ENCODE data around the gene FSTL4. TPM values are rescaled to one million over a fixed set of nuclear protein-coding genes. Genes with fewer than 3 reads are reported as not detected.

The FSTL4 gene
- polyA plus RNA-seq, 3 donors from 2014 or later, result not detected

DNA sequence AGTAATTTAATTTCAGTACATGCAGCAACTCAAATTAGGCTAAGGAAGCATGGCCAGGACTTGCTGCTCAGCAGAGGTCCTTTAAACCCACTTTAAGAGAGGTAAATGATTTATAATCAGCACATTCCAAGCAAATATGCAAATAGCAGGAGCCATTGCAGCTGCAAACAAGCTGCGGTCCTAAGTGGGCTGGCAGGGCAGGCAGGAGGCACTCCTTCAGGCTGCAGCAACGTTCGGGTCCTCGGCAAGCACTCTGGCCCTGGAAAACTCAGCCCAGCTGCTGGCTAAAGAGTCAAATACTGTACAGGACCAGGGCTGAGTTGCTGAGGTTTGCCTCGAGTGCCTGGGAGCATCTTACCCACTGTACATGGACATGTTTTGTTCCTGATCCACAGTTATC is 126.9 kb downstream of the FSTL4 start:
- no peak overlapping the region for H3K27ac Mint-ChIP-seq
- H3K4me3 Mint-ChIP-seq, result no peak overlapping the region
- H3K36me3 Mint-ChIP-seq, result no peaks in the 10 kb centered on the region

DNA sequence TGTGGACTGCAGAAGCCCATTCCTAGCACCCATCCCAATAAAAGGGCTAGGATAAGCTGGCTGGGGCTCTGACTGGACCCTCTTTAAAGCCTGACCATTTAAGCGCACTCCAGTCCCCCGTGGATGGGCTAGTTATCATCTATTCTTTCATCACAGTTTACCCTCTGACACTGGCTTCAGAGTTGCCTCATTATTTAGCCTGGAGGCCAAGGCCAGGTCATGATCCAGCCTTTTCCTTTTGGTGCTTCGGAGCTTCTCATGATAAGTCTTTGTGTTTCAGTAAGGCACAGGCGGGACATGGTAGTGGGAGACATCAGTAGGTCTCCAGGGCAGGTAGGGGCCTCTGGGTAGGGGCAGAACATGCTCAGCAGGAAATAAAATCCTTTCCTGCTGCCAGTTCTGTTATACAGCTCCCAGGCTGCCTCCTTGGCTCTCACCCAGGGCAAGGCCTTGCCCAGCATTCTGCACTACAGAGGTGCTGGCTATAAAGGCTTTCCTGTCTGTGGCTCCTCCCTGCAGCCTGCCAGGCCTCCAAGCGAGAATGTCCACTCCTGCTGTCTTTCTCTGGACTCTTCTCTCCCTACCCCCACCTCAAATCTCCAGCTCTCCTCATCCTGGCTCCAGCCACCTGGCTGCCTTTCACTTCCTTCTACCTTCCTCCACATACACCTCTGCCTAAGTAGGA is 128.8 kb downstream of the FSTL4 start:
- Mint-ChIP-seq H3K27me3 (ENCODE audit: low read depth in 3 of 3) (peaks cover 0 to 7% (median 3%) of the 10 kb centered on the region in 3 donors), H3K4me1 (no peaks in the 10 kb centered on the region), H3K9me3 (no peaks in the 10 kb centered on the region), H3K4me3 (no peak overlapping the region), H3K27ac (no peak overlapping the region), H3K36me3 (peaks cover 0 to 3% (median 0%) of the 10 kb centered on the region in 3 donors)
- DNase-seq, result no peak

More for the DNA sequence above, 126.9 kb downstream of the FSTL4 start:
- Mint-ChIP-seq H3K27me3 (ENCODE audit: low read depth in 3 of 3) (peaks cover 0 to 7% (median 0%) of the 10 kb centered on the region in 3 donors), H3K9me3 (no peaks in the 10 kb centered on the region), H3K4me1 (no peaks in the 10 kb centered on the region)
- DNase-seq, result no peak

DNA sequence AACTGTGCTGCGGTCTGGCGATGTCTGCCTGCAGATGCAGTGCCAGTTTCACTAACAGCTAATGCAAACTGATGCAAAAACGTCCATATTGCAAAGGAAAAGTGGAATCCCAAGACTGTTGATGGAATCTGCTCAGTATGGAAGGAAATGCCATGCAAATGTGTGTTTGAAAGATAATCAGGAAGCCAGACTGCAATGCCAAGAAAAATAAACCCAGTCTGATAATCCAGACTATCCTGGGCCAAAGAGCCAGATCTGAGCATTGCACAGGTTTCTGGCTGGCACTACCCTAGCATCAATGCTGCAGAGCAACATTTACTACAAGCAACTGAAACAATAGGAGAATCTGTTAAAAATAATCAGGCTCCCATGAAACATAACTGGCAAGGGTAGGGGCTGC is 130.3 kb downstream of the FSTL4 start:
- H3K4me3 Mint-ChIP-seq, result no peak overlapping the region
- H3K4me1 Mint-ChIP-seq, result no peaks in the 10 kb centered on the region
- peaks cover 0 to 7% (median 3%) of the 10 kb centered on the region in 3 donors for H3K27me3 Mint-ChIP-seq (ENCODE audit: low read depth in 3 of 3)
- H3K36me3 Mint-ChIP-seq, result peaks cover 0 to 3% (median 0%) of the 10 kb centered on the region in 3 donors
- H3K9me3 Mint-ChIP-seq, result no peaks in the 10 kb centered on the region
- H3K27ac Mint-ChIP-seq, result no peak overlapping the region
- DNase-seq, result no peak

DNA sequence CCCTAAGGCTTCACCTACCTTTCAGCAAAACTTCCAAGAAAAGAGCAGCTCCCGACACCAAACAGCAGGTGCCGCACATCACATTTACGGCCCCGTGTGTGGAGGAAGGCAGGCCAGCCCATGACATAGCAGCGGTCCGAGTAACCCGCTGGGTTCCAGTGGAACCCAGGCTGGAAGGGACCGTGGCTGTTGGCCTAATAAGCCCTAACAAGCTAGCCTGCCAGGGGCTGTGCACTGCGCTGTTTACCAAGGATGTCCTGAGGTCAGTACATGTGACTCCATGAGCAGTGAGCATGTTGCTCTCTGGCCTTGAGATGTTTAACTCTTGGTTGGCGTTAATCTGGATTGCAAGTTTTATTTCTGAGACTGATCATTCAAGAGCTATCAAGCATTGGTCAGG is 131.5 kb downstream of the FSTL4 start:
- Mint-ChIP-seq H3K4me3 (no peak overlapping the region), H3K27ac (no peak overlapping the region), H3K4me1 (peaks cover 0 to 2% of the 10 kb centered on the region in 2 donors), H3K36me3 (peaks cover 0 to 3% (median 0%) of the 10 kb centered on the region in 3 donors), H3K27me3 (ENCODE audit: low read depth in 3 of 3) (peaks cover 0 to 8% (median 3%) of the 10 kb centered on the region in 3 donors), H3K9me3 (no peaks in the 10 kb centered on the region)
- DNase-seq, result no peak

DNA sequence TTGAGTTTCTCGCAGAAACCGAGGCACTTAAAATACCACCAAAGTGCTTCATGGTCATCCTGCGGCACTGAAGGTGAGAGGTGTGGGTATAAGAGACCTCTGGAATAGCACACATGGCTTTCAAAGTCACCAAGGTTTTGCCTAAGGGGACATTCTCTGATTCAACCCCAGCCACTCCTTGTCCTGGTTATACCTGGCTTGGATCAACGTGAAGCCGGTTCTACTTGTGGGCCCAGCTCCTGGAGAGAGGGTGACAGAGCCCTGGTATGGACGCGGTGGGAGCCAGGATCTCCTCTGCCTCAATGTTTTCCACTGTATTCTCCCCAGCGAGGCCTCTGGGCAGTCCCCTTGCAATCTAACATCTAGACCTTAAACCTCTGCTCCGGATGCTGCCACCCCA is 132.0 kb downstream of the FSTL4 start:
- Mint-ChIP-seq H3K36me3 (peaks cover 0 to 3% (median 0%) of the 10 kb centered on the region in 3 donors), H3K27ac (no peak overlapping the region), H3K27me3 (ENCODE audit: low read depth in 3 of 3) (peaks cover 0 to 10% (median 4%) of the 10 kb centered on the region in 3 donors), H3K9me3 (no peaks in the 10 kb centered on the region), H3K4me1 (peaks cover 0 to 7% of the 10 kb centered on the region in 2 donors), H3K4me3 (no peak overlapping the region)
- DNase-seq, result no peak

DNA sequence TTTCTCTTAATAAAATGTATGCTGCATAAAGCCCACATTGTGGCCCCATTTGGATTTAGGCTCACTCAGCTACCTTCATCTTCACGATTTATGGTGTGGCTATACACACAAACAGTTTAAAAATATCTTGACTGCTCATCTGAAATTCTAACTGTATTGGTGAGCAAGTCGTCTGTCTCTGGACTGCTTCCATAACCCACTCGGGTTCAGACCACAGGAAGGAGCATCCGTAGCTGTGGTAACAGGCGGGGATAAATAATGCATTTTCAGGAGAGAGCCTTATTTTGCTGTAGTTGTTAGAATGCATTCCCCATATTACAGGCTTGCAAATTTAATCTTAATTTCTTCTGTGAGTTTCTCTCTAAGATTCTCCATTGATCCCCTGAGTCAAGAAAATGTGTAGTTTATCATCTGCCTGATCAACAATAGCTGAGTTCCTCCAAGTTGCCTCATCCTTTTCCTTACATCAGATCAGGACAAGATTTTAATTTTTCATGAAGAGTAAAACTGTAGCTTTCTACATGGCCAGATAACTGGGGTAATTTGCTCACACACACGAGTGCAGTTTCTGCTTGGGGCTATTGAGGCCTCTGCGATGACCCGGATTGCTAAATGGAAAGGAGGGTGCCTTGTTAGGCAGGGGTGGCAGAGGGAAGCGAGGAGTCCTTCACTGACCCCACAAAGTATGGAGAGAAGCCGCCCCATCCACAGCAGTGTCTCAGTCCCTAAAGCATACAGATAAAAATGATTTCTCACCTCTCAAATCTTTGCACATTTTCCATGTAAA is 133.9 kb downstream of the FSTL4 start:
- DNase-seq, result no peak
- H3K27me3 Mint-ChIP-seq (ENCODE audit: low read depth in 3 of 3), result peaks cover 0 to 7% (median 4%) of the 10 kb centered on the region in 3 donors
- no peaks in the 10 kb centered on the region for H3K9me3 Mint-ChIP-seq

DNA sequence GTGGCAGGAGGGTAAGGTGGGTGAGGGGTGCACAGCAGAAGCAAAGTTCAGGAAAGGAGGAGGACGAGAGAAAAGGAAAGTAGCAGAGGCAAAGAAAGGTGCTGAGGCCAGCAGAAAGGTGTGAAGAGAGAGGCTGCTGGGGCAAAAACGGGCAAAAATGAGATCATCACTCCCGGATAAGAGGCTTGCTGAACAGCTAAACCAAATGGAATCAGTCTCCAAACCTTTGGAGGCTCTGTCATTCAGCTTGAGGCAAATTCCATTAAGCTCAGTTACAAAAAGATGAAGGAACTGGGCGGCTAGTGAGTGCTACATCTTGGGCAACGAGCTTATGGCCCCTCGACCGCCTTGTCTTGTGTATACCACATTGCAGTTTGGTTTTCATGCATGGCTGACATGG is 136.4 kb downstream of the FSTL4 start:
- Mint-ChIP-seq H3K36me3 (peaks cover 0 to 3% (median 0%) of the 10 kb centered on the region in 3 donors), H3K27me3 (ENCODE audit: low read depth in 3 of 3) (peaks cover 0 to 9% (median 4%) of the 10 kb centered on the region in 3 donors), H3K9me3 (no peaks in the 10 kb centered on the region), H3K4me1 (peaks cover 6 to 19% of the 10 kb centered on the region in 2 donors), H3K4me3 (no peak overlapping the region), H3K27ac (no peak overlapping the region)
- DNase-seq, result no peak

More for the DNA sequence above, 133.9 kb downstream of the FSTL4 start:
- no peak overlapping the region for H3K4me3 Mint-ChIP-seq
- H3K27ac Mint-ChIP-seq, result no peak overlapping the region
- peaks cover 6 to 19% of the 10 kb centered on the region in 2 donors for H3K4me1 Mint-ChIP-seq
- H3K36me3 Mint-ChIP-seq, result peaks cover 0 to 3% (median 0%) of the 10 kb centered on the region in 3 donors

DNA sequence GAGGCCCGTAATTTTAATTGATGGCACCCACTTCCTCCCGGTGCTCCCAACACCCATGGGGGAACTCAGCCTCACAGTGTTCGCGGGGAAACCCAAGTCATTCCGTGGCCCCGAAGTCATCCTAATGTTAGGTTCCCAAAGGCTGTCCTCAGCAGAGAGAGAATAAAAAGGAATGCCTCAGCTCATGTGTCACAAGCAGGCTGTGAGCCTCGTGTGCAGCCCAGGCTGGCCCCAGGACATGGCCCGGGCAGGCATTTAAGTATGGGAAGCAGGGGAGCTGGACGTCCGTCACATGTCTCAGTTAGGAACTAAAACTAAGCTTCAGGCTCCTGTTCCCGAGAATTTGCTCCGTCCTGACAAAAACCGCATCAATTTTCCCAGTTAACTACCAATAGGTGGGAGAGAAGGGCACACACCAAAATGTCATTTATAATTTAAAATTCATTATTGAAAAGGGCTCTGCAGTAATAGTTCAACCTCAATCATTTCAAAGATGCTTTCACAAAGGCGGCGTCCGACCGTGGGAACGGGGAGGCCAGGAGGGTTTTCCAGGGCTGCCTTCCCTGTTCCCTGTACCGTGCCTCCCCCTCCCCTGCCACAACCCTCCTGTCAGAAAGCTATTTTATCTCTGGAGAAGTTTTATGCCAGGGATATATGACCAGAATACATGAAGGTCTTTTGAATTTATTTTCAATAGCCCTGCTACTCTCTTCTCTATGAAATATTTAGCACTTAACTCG is 137.3 kb downstream of the FSTL4 start:
- peaks cover 0 to 6% (median 4%) of the 10 kb centered on the region in 3 donors for H3K27me3 Mint-ChIP-seq (ENCODE audit: low read depth in 3 of 3)

DNA sequence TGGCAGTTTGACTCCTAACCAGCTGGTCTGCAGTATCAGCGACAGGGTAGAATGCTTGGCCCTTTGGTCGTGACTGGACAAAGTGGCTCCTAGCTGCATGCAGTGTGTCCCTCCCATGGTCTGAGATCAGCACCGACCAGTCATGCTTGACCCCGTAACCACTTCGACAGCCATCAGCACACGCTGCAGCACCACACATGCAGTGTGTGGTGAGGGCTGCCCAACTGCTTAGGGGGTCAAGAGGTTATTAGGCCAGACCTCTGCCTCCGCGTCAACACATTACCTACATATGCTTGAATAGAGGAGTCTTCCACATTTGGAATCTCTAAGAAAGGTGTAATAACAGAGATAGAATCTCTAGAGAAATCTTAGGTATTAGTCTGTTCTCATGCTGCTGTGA is 139.1 kb downstream of the FSTL4 start:
- peaks cover 11 to 19% of the 10 kb centered on the region in 2 donors for H3K4me1 Mint-ChIP-seq
- DNase-seq, result no peak
- no peaks in the 10 kb centered on the region for H3K9me3 Mint-ChIP-seq
- H3K27ac Mint-ChIP-seq, result no peak overlapping the region
- H3K4me3 Mint-ChIP-seq, result no peak overlapping the region
- peaks cover 0 to 10% (median 1%) of the 10 kb centered on the region in 3 donors for H3K27me3 Mint-ChIP-seq (ENCODE audit: low read depth in 3 of 3)
- no peaks in the 10 kb centered on the region for H3K36me3 Mint-ChIP-seq

More for the DNA sequence above, 137.3 kb downstream of the FSTL4 start:
- Mint-ChIP-seq H3K27ac (peak overlapping the region in 1 of 6 donors; percentile 21), H3K36me3 (peaks cover 0 to 3% (median 0%) of the 10 kb centered on the region in 3 donors), H3K9me3 (no peaks in the 10 kb centered on the region), H3K4me1 (peaks cover 6 to 19% of the 10 kb centered on the region in 2 donors), H3K4me3 (peak overlapping the region in 3 of 5 donors; percentile 10 to 36 (median 15))
- no peak for DNase-seq

DNA sequence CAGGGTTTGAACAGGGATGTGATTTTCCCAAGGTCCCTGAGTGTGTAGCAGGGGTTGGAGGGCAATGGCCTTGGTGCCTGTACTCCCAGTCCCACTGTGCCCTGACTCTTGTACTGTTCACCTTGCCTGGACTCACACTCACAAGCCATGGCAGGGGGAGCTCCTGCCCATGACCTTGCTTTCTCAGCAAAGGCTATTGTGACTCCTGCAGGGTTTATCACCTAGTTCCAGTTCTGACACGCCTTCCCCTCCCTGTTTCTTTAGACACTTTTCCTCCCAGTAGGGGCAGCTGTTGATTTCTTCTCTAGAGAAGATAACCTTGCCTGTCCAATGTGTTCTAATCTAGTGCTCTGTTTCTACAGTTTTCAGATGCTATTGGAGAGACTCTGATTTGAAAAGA is 139.5 kb downstream of the FSTL4 start:
- no peaks in the 10 kb centered on the region for H3K9me3 Mint-ChIP-seq
- H3K4me3 Mint-ChIP-seq, result no peak overlapping the region
- H3K27me3 Mint-ChIP-seq (ENCODE audit: low read depth in 3 of 3), result peaks cover 0 to 10% (median 1%) of the 10 kb centered on the region in 3 donors
- H3K36me3 Mint-ChIP-seq, result no peaks in the 10 kb centered on the region
- DNase-seq, result no peak
- peaks cover 11 to 19% of the 10 kb centered on the region in 2 donors for H3K4me1 Mint-ChIP-seq
- H3K27ac Mint-ChIP-seq, result no peak overlapping the region

DNA sequence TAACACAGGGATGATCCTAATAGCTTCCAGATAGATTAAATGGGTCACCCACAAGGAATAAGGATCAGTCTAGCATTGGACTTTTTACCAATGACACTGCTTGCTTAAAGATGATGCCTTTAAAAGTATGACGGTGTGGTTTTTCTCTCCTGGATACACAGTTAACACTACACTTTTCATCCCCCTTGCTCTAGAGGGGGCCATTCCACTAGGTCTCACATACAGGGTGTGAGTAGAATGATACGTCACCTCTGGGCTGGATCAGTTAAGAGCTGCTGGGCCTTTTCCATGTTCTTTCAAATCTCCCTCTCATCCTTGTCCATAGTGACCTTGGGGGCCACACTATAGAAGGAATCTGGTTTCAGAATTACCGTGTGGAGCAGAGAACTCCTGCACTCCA is 140.6 kb downstream of the FSTL4 start:
- no peaks in the 10 kb centered on the region for H3K9me3 Mint-ChIP-seq
- peaks cover 11 to 19% of the 10 kb centered on the region in 2 donors for H3K4me1 Mint-ChIP-seq
- H3K4me3 Mint-ChIP-seq, result no peak overlapping the region
- no peaks in the 10 kb centered on the region for H3K36me3 Mint-ChIP-seq
- no peak overlapping the region for H3K27ac Mint-ChIP-seq
- no peak for DNase-seq
- H3K27me3 Mint-ChIP-seq (ENCODE audit: low read depth in 3 of 3), result peaks cover 0 to 10% (median 1%) of the 10 kb centered on the region in 3 donors

DNA sequence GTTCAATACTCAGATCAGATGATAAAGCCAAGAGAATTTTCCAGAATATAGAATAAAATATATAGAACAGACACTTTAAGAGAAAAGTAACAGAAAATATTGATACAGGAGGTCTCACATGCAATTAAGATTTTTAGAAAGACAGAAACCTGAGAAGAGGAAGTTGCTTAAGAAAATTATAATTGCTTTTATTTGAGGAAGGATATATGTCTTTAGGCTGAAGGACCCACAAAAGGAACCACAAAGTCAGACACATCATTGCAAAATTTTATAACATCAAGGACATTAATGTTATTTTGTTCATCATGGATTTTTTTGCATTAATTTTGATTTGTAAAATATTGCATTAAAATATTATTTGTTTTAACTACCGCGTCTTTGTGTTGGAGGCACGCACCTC is 141.5 kb downstream of the FSTL4 start:
- Mint-ChIP-seq H3K4me1 (peaks cover 14 to 17% of the 10 kb centered on the region in 2 donors), H3K9me3 (no peaks in the 10 kb centered on the region), H3K36me3 (no peaks in the 10 kb centered on the region), H3K4me3 (no peak overlapping the region), H3K27me3 (ENCODE audit: low read depth in 3 of 3) (peaks cover 0 to 10% (median under 1%) of the 10 kb centered on the region in 3 donors), H3K27ac (peak overlapping the region in 1 of 6 donors; percentile 5)
- no peak for DNase-seq

DNA sequence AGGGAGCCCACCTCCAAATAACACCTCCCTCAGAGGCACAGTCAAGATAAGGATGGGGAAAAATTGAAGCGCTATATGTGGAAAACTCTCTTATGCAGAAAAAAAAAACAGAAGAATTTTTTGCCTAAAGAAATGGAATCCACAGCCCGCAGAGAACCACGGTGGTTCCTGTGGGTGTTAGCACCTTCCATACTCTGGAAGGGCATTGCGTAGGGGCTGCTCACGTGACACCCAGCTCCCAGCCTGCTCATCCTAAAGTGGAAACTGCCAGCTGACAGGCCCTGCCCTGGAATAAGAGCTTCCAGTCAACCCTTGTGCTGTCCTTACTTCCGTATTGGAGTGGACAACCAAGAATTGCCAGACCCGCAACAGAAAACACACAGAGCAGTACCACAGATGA is 142.5 kb downstream of the FSTL4 start:
- Mint-ChIP-seq H3K4me3 (no peak overlapping the region), H3K27ac (peak overlapping the region in 2 of 6 donors; percentile 14 to 17), H3K27me3 (ENCODE audit: low read depth in 3 of 3) (peaks cover 0 to 8% (median 0%) of the 10 kb centered on the region in 3 donors), H3K4me1 (peaks cover 7 to 18% of the 10 kb centered on the region in 2 donors), H3K9me3 (peaks cover 0 to 2% (median 0%) of the 10 kb centered on the region in 6 donors), H3K36me3 (no peaks in the 10 kb centered on the region)
- no peak for DNase-seq
